ENCODE data around the gene P2RY1.

The P2RY1 gene, protein sequence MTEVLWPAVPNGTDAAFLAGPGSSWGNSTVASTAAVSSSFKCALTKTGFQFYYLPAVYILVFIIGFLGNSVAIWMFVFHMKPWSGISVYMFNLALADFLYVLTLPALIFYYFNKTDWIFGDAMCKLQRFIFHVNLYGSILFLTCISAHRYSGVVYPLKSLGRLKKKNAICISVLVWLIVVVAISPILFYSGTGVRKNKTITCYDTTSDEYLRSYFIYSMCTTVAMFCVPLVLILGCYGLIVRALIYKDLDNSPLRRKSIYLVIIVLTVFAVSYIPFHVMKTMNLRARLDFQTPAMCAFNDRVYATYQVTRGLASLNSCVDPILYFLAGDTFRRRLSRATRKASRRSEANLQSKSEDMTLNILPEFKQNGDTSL

GRCh38 chr3:152834776-152835600, at the start of gene P2RY1:
Gene P2RY1, plus strand, starts transcription at chr3:152835131. Its CDS starts 652 bp downstream, at chr3:152835783.
- Histone ChIP-seq H3K27me3 (ENCODE audit: control insufficient read depth, insufficient read depth, low read length) (peaks cover 43% of the 10 kb centered on the region), H3K4me1 (ENCODE audit: control insufficient read depth, insufficient read depth, low read length) (peaks cover 6% of the 10 kb centered on the region)

GRCh38 chr3:152786977-152787681, 47.8 kb upstream of the P2RY1 start:
- Histone ChIP-seq H3K4me3 (ENCODE audit: low read length) (no peak overlapping the region), H3K9me3 (ENCODE audit: control insufficient read depth, low read length) (no peaks in the 10 kb centered on the region), H3K9ac (ENCODE audit: low read length) (no peak overlapping the region)

More at GRCh38 chr3:152834776-152835600, at the start of gene P2RY1:
- Histone ChIP-seq H3K4me3 (ENCODE audit: low read length) (peak within 1 kb of the TSS; percentile 56), H3K36me3 (ENCODE audit: control insufficient read depth, insufficient read depth, low read length) (no peaks in the 10 kb centered on the region), H3K9me3 (ENCODE audit: control insufficient read depth, low read length) (no peaks in the 10 kb centered on the region), H3K9ac (ENCODE audit: low read length) (peak within 1 kb of the TSS; percentile 48)

DNA sequence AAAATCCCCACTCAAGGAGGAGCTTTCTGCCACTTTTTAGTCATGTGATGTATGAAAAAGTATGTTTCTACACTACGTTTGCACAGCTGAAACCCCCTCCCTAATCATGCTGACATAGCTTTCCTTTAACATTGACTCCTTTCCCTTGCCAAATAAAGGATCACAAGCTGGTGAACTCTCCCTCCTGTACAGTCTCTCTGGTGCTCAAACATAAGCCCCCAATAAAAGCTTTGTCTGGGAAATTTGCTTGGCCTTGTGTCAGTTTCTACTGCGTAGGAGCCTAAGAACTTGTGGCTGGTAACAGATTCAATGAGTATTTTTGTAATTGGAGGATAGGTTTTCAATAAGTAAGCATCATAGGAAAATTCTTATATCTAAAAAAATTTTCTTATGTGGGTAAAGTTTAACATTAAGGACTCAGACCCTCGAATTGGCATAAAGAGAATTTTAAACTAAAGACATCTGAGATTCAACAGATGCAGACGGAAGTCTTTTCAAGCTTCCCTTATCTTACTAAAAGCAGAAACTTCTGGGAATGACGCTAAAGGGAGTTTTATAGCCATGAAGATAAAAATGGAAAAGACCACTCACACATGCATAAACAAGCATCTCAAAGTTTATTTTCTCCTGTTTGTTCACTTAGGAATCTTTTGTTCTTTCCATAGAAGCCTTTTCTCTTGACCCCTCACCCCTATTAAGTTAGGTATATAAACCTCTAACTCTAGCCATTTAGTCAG, 44.1 kb upstream of the P2RY1 start:
- no peaks in the 10 kb centered on the region for H3K4me1 ChIP-seq (ENCODE audit: control insufficient read depth, insufficient read depth, low read length)
- no peak overlapping the region for H3K4me3 ChIP-seq (ENCODE audit: low read length)
- H3K9ac ChIP-seq (ENCODE audit: low read length) = no peak overlapping the region
- no peaks in the 10 kb centered on the region for H3K36me3 ChIP-seq (ENCODE audit: control insufficient read depth, insufficient read depth, low read length)
- no peaks in the 10 kb centered on the region for H3K9me3 ChIP-seq (ENCODE audit: control insufficient read depth, low read length)
- H3K27me3 ChIP-seq (ENCODE audit: control insufficient read depth, insufficient read depth, low read length) = no peaks in the 10 kb centered on the region

More at GRCh38 chr3:152786977-152787681, 47.8 kb upstream of the P2RY1 start:
- no peaks in the 10 kb centered on the region for H3K36me3 ChIP-seq (ENCODE audit: control insufficient read depth, insufficient read depth, low read length)
- H3K27me3 ChIP-seq (ENCODE audit: control insufficient read depth, insufficient read depth, low read length) = no peaks in the 10 kb centered on the region
- no peaks in the 10 kb centered on the region for H3K4me1 ChIP-seq (ENCODE audit: control insufficient read depth, insufficient read depth, low read length)

GRCh38 chr3:152793969-152794368, 41.0 kb upstream of the P2RY1 start:
- no peaks in the 10 kb centered on the region for H3K4me1 ChIP-seq (ENCODE audit: control insufficient read depth, insufficient read depth, low read length)
- no peak overlapping the region for H3K9ac ChIP-seq (ENCODE audit: low read length)
- H3K9me3 ChIP-seq (ENCODE audit: control insufficient read depth, low read length) = no peaks in the 10 kb centered on the region
- peaks cover under 1% of the 10 kb centered on the region for H3K27me3 ChIP-seq (ENCODE audit: control insufficient read depth, insufficient read depth, low read length)
- no peaks in the 10 kb centered on the region for H3K36me3 ChIP-seq (ENCODE audit: control insufficient read depth, insufficient read depth, low read length)
- no peak overlapping the region for H3K4me3 ChIP-seq (ENCODE audit: low read length)

- Histone ChIP-seq H3K27me3 (ENCODE audit: control insufficient read depth, insufficient read depth, low read length) (peaks cover 5% of the 10 kb centered on the region), H3K4me3 (ENCODE audit: low read length) (no peak overlapping the region), H3K9me3 (ENCODE audit: control insufficient read depth, low read length) (no peaks in the 10 kb centered on the region), H3K9ac (ENCODE audit: low read length) (no peak overlapping the region), H3K4me1 (ENCODE audit: control insufficient read depth, insufficient read depth, low read length) (no peaks in the 10 kb centered on the region), H3K36me3 (ENCODE audit: control insufficient read depth, insufficient read depth, low read length) (no peaks in the 10 kb centered on the region)
These were observed 37.0 kb upstream of the P2RY1 start for GRCh38 chr3:152797751-152798432.

DNA sequence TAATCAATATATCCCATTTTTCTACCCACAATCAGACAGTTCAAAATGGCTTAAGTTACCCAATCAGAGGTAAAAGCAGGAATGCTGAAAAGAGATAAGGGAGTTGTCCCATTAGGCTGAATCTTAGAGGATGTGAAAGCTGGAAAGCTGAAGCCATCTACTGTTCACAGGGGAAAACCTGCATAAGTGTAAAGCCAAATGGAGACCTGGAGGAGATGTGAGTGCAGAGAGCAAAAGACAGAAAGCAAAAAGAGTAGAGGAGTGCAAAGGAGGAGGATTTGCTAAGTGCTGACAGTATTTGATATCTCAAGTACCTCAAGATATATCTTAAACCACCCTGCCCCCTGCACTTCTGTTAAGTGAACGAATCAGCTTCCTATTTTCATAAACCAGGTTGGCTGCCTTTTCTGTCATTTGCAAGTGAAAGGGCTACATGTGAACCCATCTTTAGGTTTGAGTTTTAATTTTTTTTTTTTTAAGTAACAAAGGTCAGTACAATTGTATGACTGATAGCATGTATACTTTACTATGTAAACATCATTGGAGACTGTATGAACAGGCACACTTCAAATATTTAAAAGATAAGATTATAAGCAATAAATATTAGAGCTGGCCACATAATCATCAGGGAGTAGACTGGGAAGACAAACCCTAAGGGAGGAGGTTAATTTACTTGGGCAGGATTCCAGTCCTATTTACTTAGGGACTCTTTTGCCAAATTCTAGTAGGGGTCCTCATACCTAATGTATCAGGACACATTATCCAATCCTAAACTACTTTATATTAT, 22.8 kb upstream of the P2RY1 start:
- peaks cover 10% of the 10 kb centered on the region for H3K4me1 ChIP-seq (ENCODE audit: control insufficient read depth, insufficient read depth, low read length)
- no peaks in the 10 kb centered on the region for H3K9me3 ChIP-seq (ENCODE audit: control insufficient read depth, low read length)
- no peaks in the 10 kb centered on the region for H3K36me3 ChIP-seq (ENCODE audit: control insufficient read depth, insufficient read depth, low read length)
- H3K27me3 ChIP-seq (ENCODE audit: control insufficient read depth, insufficient read depth, low read length) = peaks cover 36% of the 10 kb centered on the region
- no peak overlapping the region for H3K4me3 ChIP-seq (ENCODE audit: low read length)
- H3K9ac ChIP-seq (ENCODE audit: low read length) = no peak overlapping the region

DNA sequence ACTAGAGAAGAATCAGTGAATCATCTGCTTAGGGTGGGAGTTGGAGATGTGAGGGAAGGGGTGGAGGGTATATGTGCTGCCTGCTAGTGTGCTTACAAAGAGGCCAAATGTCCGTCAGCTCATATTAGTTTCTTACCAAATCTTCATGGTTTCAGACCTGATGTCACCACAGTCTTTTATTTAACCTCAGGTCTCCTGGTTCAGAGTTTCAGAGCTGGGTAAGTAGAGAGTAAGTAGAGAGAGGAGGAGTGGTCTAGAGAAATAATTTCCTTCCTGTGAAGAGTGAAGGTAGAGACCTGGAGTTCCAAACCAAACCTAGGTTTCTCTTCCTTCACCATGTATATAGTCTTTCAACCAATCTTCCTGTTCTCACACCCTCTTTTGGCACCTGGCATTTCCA, 17.5 kb upstream of the P2RY1 start:
- H3K27me3 ChIP-seq (ENCODE audit: control insufficient read depth, insufficient read depth, low read length) = peaks cover 37% of the 10 kb centered on the region
- H3K4me3 ChIP-seq (ENCODE audit: low read length) = no peak overlapping the region
- no peaks in the 10 kb centered on the region for H3K36me3 ChIP-seq (ENCODE audit: control insufficient read depth, insufficient read depth, low read length)
- no peaks in the 10 kb centered on the region for H3K9me3 ChIP-seq (ENCODE audit: control insufficient read depth, low read length)
- H3K4me1 ChIP-seq (ENCODE audit: control insufficient read depth, insufficient read depth, low read length) = peaks cover 3% of the 10 kb centered on the region
- H3K9ac ChIP-seq (ENCODE audit: low read length) = no peak overlapping the region

- Histone ChIP-seq H3K9me3 (ENCODE audit: control insufficient read depth, low read length) (no peaks in the 10 kb centered on the region), H3K36me3 (ENCODE audit: control insufficient read depth, insufficient read depth, low read length) (no peaks in the 10 kb centered on the region), H3K4me3 (ENCODE audit: low read length) (no peak overlapping the region), H3K27me3 (ENCODE audit: control insufficient read depth, insufficient read depth, low read length) (peaks cover 43% of the 10 kb centered on the region), H3K4me1 (ENCODE audit: control insufficient read depth, insufficient read depth, low read length) (no peaks in the 10 kb centered on the region), H3K9ac (ENCODE audit: low read length) (no peak overlapping the region)
These were observed 16.9 kb upstream of the P2RY1 start for GRCh38 chr3:152818027-152818426.

GRCh38 chr3:152823173-152823572, 11.8 kb upstream of the P2RY1 start:
- Histone ChIP-seq H3K4me1 (ENCODE audit: control insufficient read depth, insufficient read depth, low read length) (peaks cover 7% of the 10 kb centered on the region), H3K9me3 (ENCODE audit: control insufficient read depth, low read length) (no peaks in the 10 kb centered on the region), H3K36me3 (ENCODE audit: control insufficient read depth, insufficient read depth, low read length) (no peaks in the 10 kb centered on the region), H3K9ac (ENCODE audit: low read length) (no peak overlapping the region), H3K4me3 (ENCODE audit: low read length) (no peak overlapping the region), H3K27me3 (ENCODE audit: control insufficient read depth, insufficient read depth, low read length) (peaks cover 41% of the 10 kb centered on the region)

DNA sequence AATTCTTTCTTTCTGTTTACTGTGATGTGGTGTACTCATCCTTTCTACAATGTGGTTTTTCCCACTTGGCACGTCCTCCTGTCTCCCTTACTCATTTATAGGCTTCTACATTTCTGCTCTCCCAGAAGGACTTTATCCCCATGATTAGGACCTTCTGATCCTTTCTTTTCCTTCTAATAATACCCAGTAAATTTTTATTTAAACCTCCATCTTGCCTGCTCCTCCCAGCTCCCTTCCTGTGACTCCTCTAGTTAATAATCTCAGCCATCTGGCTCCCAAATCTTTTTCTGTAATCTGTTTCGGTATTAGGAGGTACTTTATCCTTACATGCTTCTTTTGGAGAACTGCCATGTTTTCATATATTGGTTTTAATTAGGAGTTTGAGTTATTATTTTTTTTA, 11.2 kb upstream of the P2RY1 start:
- no peaks in the 10 kb centered on the region for H3K9me3 ChIP-seq (ENCODE audit: control insufficient read depth, low read length)
- H3K9ac ChIP-seq (ENCODE audit: low read length) = no peak overlapping the region
- no peak overlapping the region for H3K4me3 ChIP-seq (ENCODE audit: low read length)
- peaks cover 12% of the 10 kb centered on the region for H3K4me1 ChIP-seq (ENCODE audit: control insufficient read depth, insufficient read depth, low read length)
- H3K36me3 ChIP-seq (ENCODE audit: control insufficient read depth, insufficient read depth, low read length) = no peaks in the 10 kb centered on the region
- peaks cover 39% of the 10 kb centered on the region for H3K27me3 ChIP-seq (ENCODE audit: control insufficient read depth, insufficient read depth, low read length)
